PC-9 (cell line): ENCODE data around the gene FBRSL1.
A peak's percentile ranks its signal among the peaks of the same experiment; 100 is the strongest.

Source experiments
- CTCF ChIP-seq: fragments of 200-600 bp; sonication (generic); conservative IDR thresholded peaks from 2 replicates; pipeline ENCODE4 v1.6.1; 2017; ENCODE audit warnings: mixed run types, antibody characterized with exemption, mild to moderate bottlenecking, moderate library complexity
- EZH2 ChIP-seq: fragments of 200-600 bp; sonication (generic); IDR thresholded peaks from 2 replicates; pipeline ENCODE4 v1.8.0; 2017; ENCODE audit warnings: antibody characterized with exemption, low read depth

DNA sequence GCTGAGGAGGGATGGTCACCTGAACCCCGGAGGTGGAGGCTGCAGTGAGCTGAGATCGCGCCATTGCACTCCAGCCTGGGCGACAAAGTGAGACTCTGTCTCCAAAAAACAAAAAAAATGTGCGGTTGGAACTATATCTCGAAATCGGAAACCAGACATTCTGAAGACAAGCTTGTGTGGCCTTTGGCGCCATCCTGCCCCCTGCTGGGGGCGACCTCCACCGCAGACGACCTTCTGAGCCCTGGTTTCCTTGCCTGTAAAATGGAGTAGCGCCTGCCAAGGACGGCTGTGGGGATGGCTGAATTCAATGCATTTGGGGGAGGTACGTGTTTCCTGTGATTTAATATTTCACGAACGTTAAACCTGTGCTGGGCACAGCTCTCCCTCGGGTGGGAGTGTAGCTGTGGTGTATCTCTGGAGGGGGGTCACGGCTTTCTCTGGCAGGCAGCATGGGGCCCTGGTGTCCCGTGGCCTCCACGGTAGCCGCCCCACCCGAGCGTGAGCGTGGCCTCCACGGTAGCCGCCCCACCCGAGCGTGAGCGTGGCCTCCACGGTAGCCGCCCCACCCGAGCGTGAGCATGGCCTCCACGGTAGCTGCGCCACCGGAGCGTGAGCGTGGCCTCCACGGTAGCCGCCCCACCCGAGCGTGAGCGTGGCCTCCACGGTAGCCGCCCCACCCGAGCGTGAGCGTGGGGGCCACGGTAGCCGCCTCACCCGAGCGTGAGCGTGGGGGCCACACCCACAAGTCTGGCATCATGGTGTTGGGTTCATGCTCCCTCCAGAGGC, 65.1 kb downstream of the FBRSL1 start:
- TF ChIP-seq CTCF (peak; percentile 36; the same call in 1 of the 2 replicates), EZH2 (no peak)
